ENCODE data around the gene SLC16A2. TPM values are rescaled to one million over a fixed set of nuclear protein-coding genes. Genes with fewer than 3 reads are reported as not detected.

Gene SLC16A2
- total RNA-seq, 1 experiment from 2014 or later = 0.32 TPM

GRCh38 chrX:74509989-74510388, 88.7 kb downstream of the SLC16A2 start:
- no peak for ATAC-seq
- ChIA-PET POLR2A (no interaction called here), RAD21 (ENCODE audit: low non-redundant PET in 1 of 2, low total read pairs in 2 of 2, uncharacterized antibody in 2 of 2, unreplicated experiment in 2 of 2) (interaction anchor here in 1 of 2 experiments (0.6 kb wide), 1 partner anchor 165 kb away, joined by 4 read pairs; no protein-coding TSS in a partner anchor), CTCF (no interaction called here)
- intact Hi-C loops (cut with micrococcal nuclease) = no loop called here
- no peak for DNase-seq (ENCODE audit: low read depth, low spot score)
- Histone ChIP-seq H3K79me2 (ENCODE audit: insufficient read depth, low read length) (no peaks in the 10 kb centered on the region), H3K27ac (ENCODE audit: low read depth, low read length) (no peak overlapping the region), H3K27me3 (ENCODE audit: insufficient read depth, low read length) (no peaks in the 10 kb centered on the region), H3K9me2 (ENCODE audit: insufficient read depth) (no peaks in the 10 kb centered on the region), H3K4me1 (ENCODE audit: control insufficient read depth in 1 of 2, insufficient read depth in 2 of 2, low read length in 2 of 2) (no peaks in the 10 kb centered on the region), H3K36me3 (ENCODE audit: control insufficient read depth in 1 of 2, insufficient read depth in 2 of 2, low read length in 2 of 2) (no peaks in the 10 kb centered on the region), H4K20me1 (ENCODE audit: insufficient read depth) (no peaks in the 10 kb centered on the region), H3K9ac (ENCODE audit: low read length) (no peak overlapping the region), H3K9me3 (ENCODE audit: control insufficient read depth in 1 of 2, insufficient read depth in 1 of 2, low read depth in 1 of 2, low read length in 2 of 2) (no peaks in the 10 kb centered on the region), H3K4me2 (ENCODE audit: low read length) (no peak overlapping the region), H3K4me3 (replicated peaks in 1 of 2; ENCODE audit: low read depth in 1 of 2, low read length in 2 of 2) (no peak overlapping the region), H2AFZ (ENCODE audit: low read depth, low read length, poor library complexity, severe bottlenecking) (no peak overlapping the region)
- BruUV-seq (replicated peaks) = no TSS peak
- TF ChIP-seq SIN3A (IDR thresholded peaks at IDR 0.05; ENCODE audit: low read depth) (no peak), YY1 (IDR thresholded peaks at IDR 0.05; ENCODE audit: extremely low read depth, insufficient replicate concordance, low read depth, low read length) (no peak), EGR1 (IDR thresholded peaks at IDR 0.05; ENCODE audit: low read depth) (no peak), RAD21 (IDR thresholded peaks at IDR 0.05; ENCODE audit: low read depth) (no peak), CEBPB (IDR thresholded peaks at IDR 0.05; ENCODE audit: low read depth) (no peak), FOSL1 (IDR thresholded peaks at IDR 0.05; ENCODE audit: low read depth) (no peak), MAX (IDR thresholded peaks at IDR 0.05) (no peak), ELF1 (IDR thresholded peaks at IDR 0.05; ENCODE audit: borderline replicate concordance, low read depth) (no peak), EZH2phosphoT487 (IDR thresholded peaks at IDR 0.05; ENCODE audit: borderline replicate concordance) (no peak), ZBTB33 (IDR thresholded peaks at IDR 0.05; ENCODE audit: extremely low read depth, insufficient replicate concordance, low read length) (no peak), ZNF274 (IDR thresholded peaks at IDR 0.05; ENCODE audit: low read depth, low read length) (no peak), POLR2AphosphoS5 (IDR thresholded peaks at IDR 0.05; ENCODE audit: low read depth, low read length) (no peak), EZH2 (IDR thresholded peaks at IDR 0.05) (no peak), REST (IDR thresholded peaks at IDR 0.05; ENCODE audit: low read depth) (no peak), ZFX (IDR thresholded peaks at IDR 0.05) (no peak)

Data from HCT116 (cell line).